GM12878 (cell line): ENCODE data around the gene SLC43A3. TPM values are rescaled to one million over a fixed set of nuclear protein-coding genes. Genes with fewer than 3 reads are reported as not detected.

Source experiments
- ATAC-seq: fragments of 200-7000 bp; cut with Tn5 transposase; 3 replicates; pipeline ENCODE4 v1.9.1; 2020; ENCODE audit warnings: mild to moderate bottlenecking, moderate library complexity
- BruUV-seq: library from RNA; stranded (reverse); fragments of 400-500 nt; replicated peaks from 2 replicates; lab custom pipeline; 2021; lab: Mats Ljungman, UMichigan
- CTCF ChIA-PET: fragments of 300-600 bp; sonication (Branson Sonifier 250); formaldehyde crosslinking; extraction: SDS; loops from one replicate; lab custom pipeline; 2021; ENCODE audit warnings: inconsistent platforms; lab: Yijun Ruan, JAX
- POLR2A ChIA-PET: fragments of 350-600 bp; formaldehyde crosslinking; extraction: SDS; loops from one replicate; lab custom pipeline; 2021; ENCODE audit warnings: inconsistent platforms; lab: Charles Lee
- RAD21 ChIA-PET: fragments of 300-600 bp; sonication (Branson Sonifier 250); formaldehyde crosslinking; loops from one replicate; lab custom pipeline; 2023; ENCODE audit warnings: antibody characterized with exemption; ENCODE audit not compliant: unreplicated experiment; lab: Charles Lee
- SMC1A ChIA-PET: fragments of 300-600 bp; sonication (Branson Sonifier 250); formaldehyde crosslinking; loops from one replicate; lab custom pipeline; 2023; ENCODE audit not compliant: unreplicated experiment, uncharacterized antibody; lab: Charles Lee
- DNase-seq: peaks from one replicate; pipeline ENCODE4 v3.0.0-alpha.2; 2011; ENCODE audit warnings: low read depth, low spot score
- FAIRE-seq: peaks from 3 replicates; lab custom pipeline; 2011; peaks lifted over from hg19 to GRCh38; lab: Jason Lieb, UNC
- H2AFZ ChIP-seq: 2 replicates; pipeline ENCODE4 v1.6.0; 2011; ENCODE audit warnings: low read depth, low read length, control low read depth; ENCODE audit not compliant: control insufficient read depth
- H3K27ac ChIP-seq: 2 replicates; pipeline ENCODE4 v1.5.1; 2011; ENCODE audit warnings: control low read depth; ENCODE audit not compliant: control insufficient read depth, insufficient read depth
- H3K27me3 ChIP-seq, 2 experiments: replicated peaks in 1 of 2; 2 replicates each; pipeline versions ENCODE4 v1.6.0 to v1.6.1; 2011; ENCODE audit warnings: low read length in 1 of 2; ENCODE audit not compliant: control insufficient read depth in 2 of 2, insufficient read depth in 2 of 2
- H3K36me3 ChIP-seq, 2 experiments: 2 replicates each; pipeline ENCODE4 v1.5.1; 2011; ENCODE audit warnings: low read length in 1 of 2; ENCODE audit not compliant: control insufficient read depth in 2 of 2, insufficient read depth in 2 of 2
- H3K4me1 ChIP-seq: 2 replicates; pipeline ENCODE4 v1.6.1; 2011; ENCODE audit warnings: mild to moderate bottlenecking, low read length, moderate library complexity, mixed read lengths; ENCODE audit not compliant: control insufficient read depth, insufficient read depth
- H3K4me2 ChIP-seq: 2 replicates; pipeline ENCODE4 v1.6.0; 2011; ENCODE audit warnings: control low read depth; ENCODE audit not compliant: control insufficient read depth, insufficient read depth
- H3K4me3 ChIP-seq: fragments of 200-600 bp; sonication (generic); 2 replicates; pipeline ENCODE4 v1.5.1; 2016
- H3K79me2 ChIP-seq: 2 replicates; pipeline ENCODE4 v1.6.0; 2011; ENCODE audit warnings: low read length; ENCODE audit not compliant: control insufficient read depth, insufficient read depth
- H3K9ac ChIP-seq: 2 replicates; pipeline ENCODE4 v1.8.0; 2011; ENCODE audit warnings: low read length, control low read depth, mixed read lengths; ENCODE audit not compliant: control insufficient read depth, insufficient read depth
- H3K9me3 ChIP-seq: replicated peaks from 3 replicates; pipeline ENCODE4 v1.5.1; 2011; ENCODE audit warnings: mild to moderate bottlenecking, low read length; ENCODE audit not compliant: control insufficient read depth, insufficient read depth
- H4K20me1 ChIP-seq: 2 replicates; pipeline ENCODE4 v1.6.0; 2011; ENCODE audit not compliant: control insufficient read depth, insufficient read depth
- ASH2L ChIP-seq: fragments of 300-600, 200-600 bp; sonication (generic); IDR thresholded peaks from 2 replicates; pipeline ENCODE4 v1.6.1; 2017; ENCODE audit warnings: low read depth, mild to moderate bottlenecking, borderline replicate concordance
- E2F8 ChIP-seq: fragments of 450-650 bp; IDR thresholded peaks from 2 replicates; pipeline ENCODE4 v1.6.1; 2018; ENCODE audit warnings: mild to moderate bottlenecking, low read depth, moderate library complexity; ENCODE audit not compliant: partially characterized antibody
- EGR1 ChIP-seq, 2 experiments: IDR thresholded peaks; 1 replicate in 1 of 2; 2 replicates in 1 of 2; pipeline ENCODE4 v1.6.1; 2011 to 2012; ENCODE audit warnings: low read depth in 2 of 2, low read length in 2 of 2, borderline replicate concordance in 1 of 2, mild to moderate bottlenecking in 1 of 2, moderate library complexity in 1 of 2
- HDAC6 ChIP-seq: fragments of 200-600 bp; sonication (generic); IDR thresholded peaks from one replicate; pipeline ENCODE4 v1.8.0; 2017; ENCODE audit warnings: antibody characterized with exemption; ENCODE audit not compliant: unreplicated experiment
- MYB ChIP-seq: fragments of 150-350 bp; IDR thresholded peaks from 2 replicates; pipeline ENCODE4 v1.6.1; 2014; ENCODE audit warnings: mild to moderate bottlenecking, low read depth, low read length, borderline replicate concordance
- NBN ChIP-seq: fragments of 450-650 bp; IDR thresholded peaks from 2 replicates; pipeline ENCODE4 v1.6.1; 2016
- NKRF ChIP-seq: fragments of 450-650 bp; conservative IDR thresholded peaks from 2 replicates; pipeline ENCODE4 v1.6.1; 2017; ENCODE audit warnings: mild to moderate bottlenecking, moderate library complexity
- POLR2AphosphoS5 ChIP-seq: IDR thresholded peaks from 2 replicates; pipeline ENCODE4 v1.6.1; 2011; ENCODE audit warnings: mild to moderate bottlenecking, low read length, inconsistent platforms
- SIX5 ChIP-seq: IDR thresholded peaks from 2 replicates; pipeline ENCODE4 v1.6.1; 2011; ENCODE audit warnings: mild to moderate bottlenecking, low read depth, low read length, moderate library complexity; ENCODE audit not compliant: severe bottlenecking
- SKIL ChIP-seq: fragments of 450-650 bp; IDR thresholded peaks from 2 replicates; pipeline ENCODE4 v1.6.1; 2017; ENCODE audit warnings: mild to moderate bottlenecking, low read depth, inconsistent platforms; ENCODE audit not compliant: poor library complexity, severe bottlenecking
- STAT1 ChIP-seq: fragments of 450-650 bp; conservative IDR thresholded peaks from 2 replicates; pipeline ENCODE4 v1.6.1; 2014; ENCODE audit warnings: antibody characterized with exemption, mild to moderate bottlenecking
- TARDBP ChIP-seq: IDR thresholded peaks from 2 replicates; pipeline ENCODE4 v1.6.1; 2016; ENCODE audit warnings: borderline replicate concordance
- WRNIP1 ChIP-seq: IDR thresholded peaks from 2 replicates; pipeline ENCODE4 v1.6.1; 2011; ENCODE audit warnings: low read depth, low read length, improper control_type of control experiment, borderline replicate concordance
- WGBS: methylation state at CpG from one replicate; pipeline ENCODE4 v1.1.6; 2016; ENCODE audit warnings: low lambda C conversion rate; ENCODE audit not compliant: insufficient replicate concordance, insufficient coverage; ENCODE audit errors: missing lambda C conversion rate; 5-methylcytosine and 5-hydroxymethylcytosine counted together
- in situ Hi-C: fragments of 300-500 bp; cut with MboI; formaldehyde crosslinking; loops from 9 replicates; pipeline ENCODE4 v1.14.3; 2018; ENCODE audit warnings: mixed read lengths
- intact Hi-C: fragments of 100-400 bp; cut with micrococcal nuclease; formaldehyde crosslinking; loops from one replicate; pipeline ENCODE4 v1.14.2; 2022; ENCODE audit not compliant: unreplicated experiment
- polyA plus RNA-seq, 11 experiments: library from polyadenylated mRNA; depleted of rRNA in 4 of 11; unstranded in 6 of 11; stranded (reverse) in 5 of 11; fragments of >200 nt; fragmentation: Nextera tagmentation in 4 of 11; fragmentation: Illumina TruSeq in 1 of 11; extraction: Ambion mirVana in 4 of 11; extraction: Trizol in 1 of 11; gene quantifications; 1 replicate in 1 of 11; 2 replicates in 10 of 11; pipeline versions ENCODE4 v1.2.1 to v1.2.3, GENCODE V29; 2011 to 2016; ENCODE audit warnings: inconsistent platforms in 2 of 11, missing spikeins in 2 of 11, low read depth in 1 of 11
- total RNA-seq, 4 experiments: library from RNA; depleted of rRNA in 3 of 4; stranded (reverse); fragments of >200 nt in 3 of 4; fragmentation: Illumina TruSeq in 1 of 4; extraction: Trizol in 1 of 4; gene quantifications; 2 replicates each; pipeline versions ENCODE4 v1.2.1 to v1.2.3, GENCODE V29; 2013 to 2021

The SLC43A3 gene
- total and polyA plus RNA-seq, 10 of the 15 experiments (the other 5 are each of a cell fraction or from before 2014, with no cell fraction given) = 37.5 to 237 (median 132) TPM

GRCh38 chr11:57368106-57368844, 58.6 kb downstream of the SLC43A3 start (continued):
- TF ChIP-seq SKIL (no peak), MYB (no peak), EGR1 (IDR thresholded peaks at IDR 0.05; ENCODE audit: borderline replicate concordance in 1 of 2, low read depth in 2 of 2, low read length in 2 of 2) (no peak), POLR2AphosphoS5 (no peak), NBN (no peak), WRNIP1 (no peak), HDAC6 (no peak)

GRCh38 chr11:57364851-57365660, 61.9 kb downstream of the SLC43A3 start:
- no peak for DNase-seq
- Histone ChIP-seq H3K4me3 (no peak overlapping the region), H2AFZ (no peak overlapping the region), H3K36me3 (no peaks in the 10 kb centered on the region), H3K4me1 (no peaks in the 10 kb centered on the region), H3K4me2 (no peak overlapping the region), H3K27ac (no peak overlapping the region), H3K9me3 (no peaks in the 10 kb centered on the region), H3K79me2 (no peaks in the 10 kb centered on the region), H3K9ac (no peak overlapping the region), H3K27me3 (peaks cover 0 to 3% of the 10 kb centered on the region in 2 experiments; a peak in 2 of 4 replicates), H4K20me1 (no peaks in the 10 kb centered on the region)
- 31% methylated on average over 9 of the region's 9 CpGs for WGBS
- no peak for ATAC-seq
- ChIA-PET CTCF (no interaction called here), POLR2A (no interaction called here), RAD21 (no interaction called here), SMC1A (interaction anchor here (1.0 kb wide), 1 partner anchor 12 kb away, joined by 3 read pairs; no protein-coding TSS in a partner anchor)
- no peak for FAIRE-seq
- intact Hi-C loops = no loop called here
- BruUV-seq = no TSS peak
- in situ Hi-C loops = no loop called here
- no peak for TF ChIP-seq NKRF
- TF ChIP-seq TARDBP = no peak
- TF ChIP-seq WRNIP1 = no peak
- TF ChIP-seq STAT1 = no peak
- TF ChIP-seq E2F8 = no peak
- no peak for TF ChIP-seq ASH2L
- no peak for TF ChIP-seq SIX5
